Activated CD8-positive, alpha-beta memory T cell treated with anti-CD3 and anti-CD28 coated beads, Interleukin-2, amount 50 U/mL, for 48 hours (primary cell): ENCODE measurements around the gene PRKD1.

Experiments
- DNase-seq: peaks from one replicate; pipeline ENCODE4 v3.0.0-alpha.2; 2020

Gene PRKD1

GRCh38 chr14:29829851-29830250 is 97.8 kb downstream of the PRKD1 start:
- DNase-seq = no peak

DNA sequence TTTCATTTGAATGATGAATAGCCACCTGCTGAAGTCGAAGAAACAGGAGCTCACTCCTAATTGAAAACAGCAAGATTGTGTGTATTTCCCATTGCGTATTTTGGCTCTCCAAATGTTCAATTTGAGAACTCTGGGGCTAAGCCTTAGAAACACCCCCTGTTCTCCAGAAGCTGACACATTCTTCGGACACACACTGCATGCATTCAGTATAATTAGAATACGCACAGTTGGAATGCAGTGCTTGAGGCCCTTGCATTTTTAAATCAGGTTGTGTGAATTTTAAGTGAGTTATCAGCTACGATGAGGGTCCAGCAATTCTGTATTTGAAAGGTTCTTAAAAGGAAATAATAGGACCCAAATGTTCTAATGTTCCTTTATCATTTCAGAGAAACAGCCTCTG is 103.8 kb downstream of the PRKD1 start:
- no peak for DNase-seq

DNA sequence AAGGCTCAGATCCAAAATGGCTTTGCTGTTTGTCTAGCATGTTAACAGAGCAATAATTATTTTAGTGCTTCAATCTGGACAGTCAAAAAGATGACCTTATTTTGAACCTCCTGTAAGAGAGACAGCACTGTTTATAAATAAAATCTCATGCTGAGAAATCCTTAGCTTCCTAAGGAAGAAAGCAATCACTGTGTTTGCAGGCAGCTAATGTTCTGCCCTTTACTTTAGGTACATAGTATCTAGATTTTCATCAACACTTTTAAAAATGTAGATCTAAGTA is 105.3 kb downstream of the PRKD1 start:
- DNase-seq = no peak

DNA sequence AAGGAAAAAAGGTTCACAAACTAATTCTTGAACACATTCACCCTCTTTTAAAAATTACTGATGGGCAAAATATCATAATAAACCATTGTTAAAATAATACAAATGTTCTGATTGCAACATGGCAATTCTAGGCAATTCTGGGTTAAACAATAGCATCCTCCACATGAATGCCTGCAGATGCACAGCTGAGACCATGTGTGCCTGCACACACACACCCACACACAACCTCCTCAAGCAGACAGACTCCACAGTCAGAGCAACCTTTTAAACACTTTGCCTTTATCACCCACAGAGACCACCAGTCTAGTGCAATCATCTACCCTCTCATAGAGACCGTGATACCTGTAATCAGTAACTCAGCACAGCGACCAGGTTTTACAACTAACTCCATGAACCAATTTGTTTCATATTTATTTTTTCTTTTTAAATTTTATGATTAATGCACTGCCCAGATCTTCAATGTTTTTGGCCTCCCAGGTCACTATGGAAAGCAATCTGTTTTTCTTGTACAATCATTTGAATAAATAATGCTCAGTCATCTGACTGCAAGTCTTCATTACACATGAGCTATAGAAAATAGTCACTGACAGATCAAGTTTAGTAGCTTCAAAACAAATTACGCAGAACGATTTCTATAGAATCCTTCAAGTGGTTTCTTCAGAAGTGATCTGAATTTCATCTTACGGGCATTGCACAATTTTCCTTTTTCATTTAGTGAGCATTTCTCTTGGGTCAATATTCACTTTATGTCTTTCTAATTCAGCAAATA is 105.8 kb downstream of the PRKD1 start:
- DNase-seq = no peak

GRCh38 chr14:29821242-29821641 is 106.4 kb downstream of the PRKD1 start:
- DNase-seq = no peak

GRCh38 chr14:29820785-29821184 is 106.9 kb downstream of the PRKD1 start:
- DNase-seq = no peak

- DNase-seq = no peak
These were observed 109.8 kb downstream of the PRKD1 start for GRCh38 chr14:29817767-29818405.

DNA sequence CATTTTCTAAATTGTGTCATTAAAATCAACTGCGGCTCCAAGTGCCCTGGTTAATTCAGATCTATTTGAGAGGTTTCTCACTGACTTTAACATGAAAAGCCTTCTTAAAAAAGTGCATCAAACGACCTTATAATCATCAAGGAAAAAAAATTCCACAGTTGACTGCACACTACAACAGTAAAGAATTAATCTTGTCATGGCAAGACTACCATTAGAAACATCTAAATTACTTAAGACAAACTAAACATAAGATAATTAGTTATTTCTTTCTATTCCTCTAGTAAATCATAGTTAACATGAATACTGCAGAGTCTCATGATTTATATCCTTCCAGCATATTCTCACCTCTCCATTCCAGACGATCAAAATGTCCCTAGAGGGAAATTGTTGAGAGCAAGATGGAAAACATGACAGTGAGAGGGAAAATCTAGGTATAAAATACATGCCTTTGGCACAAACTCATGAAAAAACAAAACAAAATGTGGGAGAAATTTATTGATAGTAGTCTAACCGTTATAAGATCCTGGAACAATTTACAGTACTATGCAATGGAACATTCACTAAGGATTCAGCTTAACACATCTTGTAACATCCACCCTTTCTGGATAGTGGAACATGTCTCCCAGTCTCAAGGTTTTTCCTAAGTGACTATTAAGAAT is 112.5 kb downstream of the PRKD1 start:
- no peak for DNase-seq

DNA sequence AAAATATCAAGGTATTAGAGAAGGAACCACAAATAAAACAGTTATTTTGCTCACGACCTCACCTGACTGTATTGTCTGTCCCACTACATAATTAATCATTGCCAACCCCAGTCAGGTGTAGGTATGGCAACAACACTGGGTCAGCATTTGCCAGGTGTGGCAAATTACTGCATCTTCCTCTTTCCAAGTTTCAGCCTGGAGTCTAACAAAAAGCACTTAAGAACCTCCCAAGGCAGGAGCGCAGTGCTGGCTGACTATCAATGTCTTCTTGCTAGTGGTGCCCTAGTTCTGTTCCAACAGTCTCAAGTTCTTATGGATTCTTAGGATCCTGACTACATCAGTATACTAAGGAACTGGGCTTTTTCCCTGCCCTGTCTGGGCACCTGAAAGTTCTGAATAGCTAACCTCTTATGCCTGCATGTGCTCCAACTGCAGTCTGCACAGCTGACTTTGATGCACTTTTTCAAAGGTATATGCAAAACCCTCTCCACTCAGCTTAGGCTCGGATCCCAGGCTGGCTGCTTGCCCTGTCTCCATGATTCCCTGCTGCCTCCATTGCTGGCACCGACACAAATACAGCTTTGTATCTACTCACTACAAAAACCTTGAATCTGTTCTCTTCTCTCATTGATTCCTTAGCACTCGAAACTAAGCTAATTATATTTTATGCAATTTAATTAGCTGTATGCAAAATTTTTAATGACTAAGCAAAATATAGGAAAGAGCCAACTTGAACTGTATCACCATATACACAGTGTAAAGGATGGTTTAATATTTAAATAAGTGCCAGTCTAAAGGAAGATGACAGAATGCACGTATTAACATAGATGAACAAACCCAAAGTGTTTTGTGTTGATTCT is 113.3 kb downstream of the PRKD1 start:
- no peak for DNase-seq

GRCh38 chr14:29810682-29811081 is 117.0 kb downstream of the PRKD1 start:
- DNase-seq = no peak

- no peak for DNase-seq
These were observed 117.6 kb downstream of the PRKD1 start for GRCh38 chr14:29810064-29810463.

DNA sequence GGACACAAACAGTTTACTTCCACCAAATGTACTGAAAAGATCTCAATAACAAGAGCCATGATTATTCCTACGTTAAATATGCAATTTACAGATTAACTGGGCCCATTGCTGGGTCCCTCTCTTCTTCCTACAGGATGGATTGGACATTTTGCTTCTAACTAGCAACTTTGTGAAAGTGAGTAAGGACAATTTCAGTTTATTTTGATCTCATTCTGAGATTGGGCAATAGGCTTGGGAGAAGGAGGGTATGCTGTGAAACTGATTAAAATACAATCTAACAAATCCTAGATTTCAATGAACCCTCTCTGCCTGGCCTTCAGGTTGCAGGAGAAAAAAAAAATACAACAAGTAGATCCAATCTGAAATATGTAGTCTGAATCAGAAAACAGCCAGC is 121.5 kb downstream of the PRKD1 start:
- DNase-seq = no peak

GRCh38 chr14:29805415-29806123 is 122.1 kb downstream of the PRKD1 start:
- no peak for DNase-seq

DNA sequence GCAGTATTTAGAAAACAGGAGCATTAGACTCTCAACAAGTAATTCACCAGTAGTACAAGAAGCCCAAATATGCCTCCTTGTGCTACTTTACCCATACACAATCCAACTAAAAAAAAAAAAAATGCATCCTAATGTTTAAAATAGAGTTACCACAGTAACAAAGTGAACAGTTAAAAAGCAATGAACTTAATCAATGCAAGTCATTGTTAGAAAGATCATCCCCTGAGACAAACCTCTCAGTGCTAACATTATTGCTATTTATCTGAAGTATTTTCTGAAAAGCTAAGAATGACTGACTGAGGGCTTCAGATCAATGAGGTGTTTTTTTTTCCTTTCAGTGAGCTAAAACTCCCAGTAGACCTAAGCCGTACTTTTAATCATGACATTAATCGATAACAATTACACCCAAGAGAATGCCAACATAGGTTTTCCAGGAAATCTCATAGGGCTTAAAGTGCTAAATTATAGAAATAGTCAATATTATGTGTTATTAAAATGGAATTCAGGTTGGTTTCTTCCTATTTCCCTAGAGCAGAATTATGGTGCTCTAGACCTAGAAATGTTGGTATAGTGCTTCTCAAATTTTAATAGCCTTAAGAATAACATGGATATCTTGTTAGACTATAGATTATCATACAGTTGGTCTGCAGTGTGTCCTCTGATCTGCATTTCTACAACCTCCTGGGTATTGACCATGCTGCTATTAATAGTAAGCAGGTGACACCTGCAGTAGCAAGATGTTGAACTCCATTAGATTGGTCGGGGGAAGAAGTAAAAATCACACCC is 123.0 kb downstream of the PRKD1 start:
- DNase-seq = no peak

DNA sequence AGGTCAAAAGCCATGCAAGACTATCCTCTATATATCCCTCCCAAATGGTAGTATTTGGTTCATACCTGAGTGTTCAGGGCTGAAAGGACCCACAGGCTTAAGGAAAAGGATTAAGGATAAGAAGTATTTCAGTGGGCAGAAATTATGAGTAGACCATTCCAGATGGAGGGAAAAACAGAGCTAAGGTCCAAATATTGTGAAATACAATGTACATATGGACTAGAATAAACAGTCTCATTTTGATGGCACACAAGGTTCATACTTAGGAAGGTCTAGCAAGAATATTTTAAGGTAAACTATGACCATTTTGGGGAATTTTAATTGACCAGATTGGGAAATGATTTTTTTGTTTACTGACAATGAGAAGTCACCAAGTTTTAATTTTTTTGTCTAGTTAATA is 124.6 kb downstream of the PRKD1 start:
- no peak for DNase-seq

DNA sequence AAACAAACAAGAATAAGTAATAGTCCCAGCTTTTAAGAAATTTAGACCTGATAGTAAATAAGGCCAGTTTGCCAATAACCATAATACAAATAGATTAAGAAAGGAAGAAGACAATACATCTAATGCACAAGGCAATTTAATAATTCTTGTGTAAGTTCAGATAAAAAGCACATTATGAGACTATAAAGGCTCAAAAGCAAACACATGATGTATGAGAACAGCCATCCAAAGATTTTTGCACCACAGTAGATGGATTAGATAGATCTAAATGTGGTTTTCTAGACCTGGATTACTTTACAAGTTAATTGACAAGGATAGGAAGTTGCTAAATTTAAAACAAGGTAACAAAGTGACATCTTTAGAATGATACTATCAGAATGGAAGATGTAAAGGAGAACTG is 125.4 kb downstream of the PRKD1 start:
- DNase-seq = no peak

- no peak for DNase-seq
These were observed 126.7 kb downstream of the PRKD1 start for GRCh38 chr14:29800961-29801360.

- DNase-seq = no peak
These were observed 128.1 kb downstream of the PRKD1 start for GRCh38 chr14:29799464-29800095.

GRCh38 chr14:29798811-29799210 is 128.8 kb downstream of the PRKD1 start:
- no peak for DNase-seq

DNA sequence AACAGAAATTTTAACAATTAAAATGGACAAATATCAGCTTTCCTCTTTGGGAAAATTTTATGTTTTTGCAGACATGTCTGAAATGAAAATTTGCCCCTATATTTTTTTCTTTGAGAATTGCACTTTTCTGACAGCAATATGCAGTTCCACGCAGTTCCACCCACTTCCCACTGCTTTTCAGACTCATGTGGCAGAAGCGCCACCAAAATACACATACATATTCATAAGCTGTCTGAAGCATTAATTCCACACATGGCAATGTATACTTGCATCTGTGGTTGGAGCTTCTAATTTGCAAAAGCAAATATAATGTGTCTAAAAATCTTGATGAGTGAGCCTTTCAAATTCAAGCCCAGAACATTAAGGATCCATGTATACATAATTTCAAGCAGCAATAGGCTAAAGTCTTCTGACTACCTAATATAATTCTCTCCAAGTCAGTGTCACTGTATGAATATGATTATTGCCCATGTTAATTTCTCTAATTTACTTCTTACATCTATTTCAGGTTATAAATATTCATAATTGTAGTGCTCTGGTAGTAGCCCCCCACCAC is 129.5 kb downstream of the PRKD1 start:
- DNase-seq = no peak

DNA sequence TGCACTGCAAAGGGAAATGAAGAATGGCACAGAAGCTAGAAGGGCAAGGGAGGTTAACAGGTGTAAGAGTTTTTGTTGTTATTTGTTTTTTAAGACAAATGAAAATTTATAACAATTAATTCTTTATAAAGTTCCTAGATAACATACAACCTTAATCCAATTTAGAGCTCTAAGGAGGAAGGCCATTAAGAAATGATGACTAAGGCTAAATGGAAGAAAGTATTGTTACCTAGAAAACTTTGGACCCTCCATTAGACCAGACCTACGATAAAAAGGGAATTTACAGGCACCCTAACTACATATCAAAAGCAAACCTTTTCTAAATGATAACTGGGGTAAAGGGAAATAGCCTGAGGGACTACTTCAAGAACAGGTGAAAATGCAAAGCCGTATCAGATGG is 130.8 kb downstream of the PRKD1 start:
- DNase-seq = no peak
